Skeletal muscle tissue (tissue), 4 donors: ENCODE measurements around the gene RSL24D1. TPM values are rescaled to one million over a fixed set of nuclear protein-coding genes. Genes with fewer than 3 reads are reported as not detected.
"Not testable (repeated sequence)": the region's sequence is repeated elsewhere in the genome, so short reads cannot be mapped to it uniquely, and the experiment has no call there.

Experiments
- H3K27ac ChIP-seq: one replicate; pipeline ENCODE4 v1.7.0; 2013; ENCODE audit warnings: mild to moderate bottlenecking, low read depth, low read length, inconsistent platforms
- H3K27me3 ChIP-seq, 3 donors: one replicate each; pipeline ENCODE4 v1.7.0; 2013; ENCODE audit warnings: low read length in 3 of 3; ENCODE audit not compliant: control insufficient read depth in 3 of 3, insufficient read depth in 3 of 3
- H3K36me3 ChIP-seq, 3 donors: one replicate each; pipeline ENCODE4 v1.7.0; 2013; ENCODE audit warnings: low read length in 3 of 3; ENCODE audit not compliant: control insufficient read depth in 3 of 3, insufficient read depth in 3 of 3
- H3K4me1 ChIP-seq, 3 donors: one replicate each; pipeline ENCODE4 v1.7.0; 2013; ENCODE audit warnings: low read length in 3 of 3, mild to moderate bottlenecking in 3 of 3; ENCODE audit not compliant: control insufficient read depth in 3 of 3, insufficient read depth in 3 of 3
- H3K4me3 ChIP-seq, 3 donors: one replicate each; pipeline ENCODE4 v1.7.0; 2013; ENCODE audit warnings: low read length in 3 of 3
- H3K9ac ChIP-seq, 3 donors: one replicate each; pipeline ENCODE4 v1.7.0; 2013; ENCODE audit warnings: low read length in 3 of 3, mild to moderate bottlenecking in 3 of 3, moderate library complexity in 2 of 3, low read depth in 1 of 3
- H3K9me3 ChIP-seq, 3 donors: one replicate each; pipeline ENCODE4 v1.7.0; 2013; ENCODE audit warnings: low read length in 3 of 3; ENCODE audit not compliant: control insufficient read depth in 3 of 3
- total RNA-seq: library from RNA; depleted of rRNA; stranded (reverse); fragments of >200 nt; gene quantifications from one replicate; pipeline ENCODE4 v1.2.3, GENCODE V29; 2014
- donor health status: Osteomylitis.

RSL24D1 gene
- total RNA-seq, 1 donor from 2014 or later: 69.4 TPM

DNA sequence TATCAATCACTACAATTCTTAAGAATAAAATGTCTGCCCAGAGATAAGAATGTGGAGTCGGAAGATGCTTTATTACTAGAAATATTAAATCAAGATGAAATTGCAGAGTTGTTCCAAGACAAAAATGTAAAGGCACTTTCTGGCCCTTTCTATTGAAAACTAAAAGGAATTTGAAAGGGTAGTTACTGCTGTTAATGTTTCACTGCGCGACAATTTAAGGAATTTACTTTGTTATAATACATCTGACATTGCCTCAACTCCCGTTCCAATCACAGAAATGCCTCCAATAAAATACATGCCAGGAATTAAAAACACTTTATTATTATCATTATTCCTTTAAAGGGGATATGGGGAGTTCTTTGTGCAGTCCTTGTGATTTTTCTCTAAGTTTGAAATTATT lies 26.4 kb downstream of the RSL24D1 start:
- Histone ChIP-seq H3K27me3 (no peaks in the 10 kb centered on the region), H3K9ac (no peak overlapping the region), H3K4me1 (no peaks in the 10 kb centered on the region), H3K36me3 (no peaks in the 10 kb centered on the region), H3K4me3 (no peak overlapping the region), H3K27ac (no peak overlapping the region), H3K9me3 (no peaks in the 10 kb centered on the region)

GRCh38 chr15:55168350-55168974 lies 28.3 kb downstream of the RSL24D1 start:
- Histone ChIP-seq H3K36me3 (no peaks in the 10 kb centered on the region), H3K9ac (no peak overlapping the region), H3K9me3 (no peaks in the 10 kb centered on the region), H3K4me1 (no peaks in the 10 kb centered on the region), H3K4me3 (no peak overlapping the region), H3K27ac (no peak overlapping the region), H3K27me3 (no peaks in the 10 kb centered on the region)

DNA sequence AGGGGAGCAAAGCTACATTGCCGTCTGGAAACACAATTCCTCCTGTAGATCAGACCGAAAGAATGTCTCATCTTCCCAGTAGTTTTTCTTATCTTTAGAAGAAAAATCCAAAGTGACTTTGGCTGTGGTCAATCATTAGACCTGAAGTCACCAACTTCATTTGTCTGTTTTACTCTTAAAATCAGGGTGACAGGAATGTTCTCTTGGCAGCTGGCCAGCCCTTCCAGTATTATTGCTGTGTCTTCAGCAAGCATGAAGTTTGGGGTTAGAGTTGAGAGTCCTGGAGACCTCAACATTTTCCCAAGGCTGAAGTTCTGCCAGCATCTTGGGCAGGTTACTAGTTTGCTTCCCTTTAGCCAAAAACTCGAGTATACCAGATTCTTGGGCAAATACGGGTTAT lies 32.5 kb downstream of the RSL24D1 start:
- H3K27me3 ChIP-seq: no peaks in the 10 kb centered on the region
- H3K4me1 ChIP-seq: no peaks in the 10 kb centered on the region
- no peaks in the 10 kb centered on the region for H3K36me3 ChIP-seq
- no peak overlapping the region for H3K4me3 ChIP-seq
- peaks cover 0 to 4% (median 0%) of the 10 kb centered on the region in 3 donors for H3K9me3 ChIP-seq
- no peak overlapping the region for H3K27ac ChIP-seq
- H3K9ac ChIP-seq: no peak overlapping the region

DNA sequence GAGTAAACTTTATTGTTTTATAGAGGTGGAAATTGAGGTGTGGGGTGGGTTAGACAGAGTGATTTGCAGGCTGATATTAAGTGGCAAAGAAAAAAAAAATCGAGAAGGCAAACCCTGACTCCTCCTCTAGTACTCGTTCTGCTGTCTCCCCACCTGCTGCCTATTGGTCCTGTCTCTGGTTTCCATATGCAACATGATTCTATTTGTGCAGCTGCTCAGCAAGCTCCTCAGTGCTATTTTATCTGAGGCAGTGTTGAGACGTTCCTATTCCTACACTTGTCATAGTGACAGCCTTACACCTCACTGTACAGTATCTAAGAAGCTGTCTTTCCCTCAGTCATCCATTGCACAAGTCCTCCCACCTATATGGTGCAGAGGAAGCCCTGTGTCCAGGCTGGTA lies 45.1 kb downstream of the RSL24D1 start:
- no peaks in the 10 kb centered on the region for H3K4me1 ChIP-seq
- no peaks in the 10 kb centered on the region for H3K9me3 ChIP-seq
- no peak overlapping the region for H3K9ac ChIP-seq
- H3K27ac ChIP-seq: no peak overlapping the region
- no peaks in the 10 kb centered on the region for H3K36me3 ChIP-seq
- no peak overlapping the region for H3K4me3 ChIP-seq
- no peaks in the 10 kb centered on the region for H3K27me3 ChIP-seq

- not testable (repeated sequence) for H3K27ac ChIP-seq, H3K36me3 ChIP-seq, H3K9me3 ChIP-seq, H3K4me3 ChIP-seq, H3K4me1 ChIP-seq, H3K9ac ChIP-seq, H3K27me3 ChIP-seq
Measured at GRCh38 chr15:55143132-55143531, 53.6 kb downstream of the RSL24D1 start.

GRCh38 chr15:55133972-55134371 lies 62.8 kb downstream of the RSL24D1 start:
- Histone ChIP-seq H3K9me3 (peaks cover 0 to 9% (median 0%) of the 10 kb centered on the region in 3 donors), H3K27ac (no peak overlapping the region), H3K9ac (no peak overlapping the region), H3K4me1 (no peaks in the 10 kb centered on the region), H3K27me3 (no peaks in the 10 kb centered on the region), H3K4me3 (no peak overlapping the region), H3K36me3 (no peaks in the 10 kb centered on the region)

DNA sequence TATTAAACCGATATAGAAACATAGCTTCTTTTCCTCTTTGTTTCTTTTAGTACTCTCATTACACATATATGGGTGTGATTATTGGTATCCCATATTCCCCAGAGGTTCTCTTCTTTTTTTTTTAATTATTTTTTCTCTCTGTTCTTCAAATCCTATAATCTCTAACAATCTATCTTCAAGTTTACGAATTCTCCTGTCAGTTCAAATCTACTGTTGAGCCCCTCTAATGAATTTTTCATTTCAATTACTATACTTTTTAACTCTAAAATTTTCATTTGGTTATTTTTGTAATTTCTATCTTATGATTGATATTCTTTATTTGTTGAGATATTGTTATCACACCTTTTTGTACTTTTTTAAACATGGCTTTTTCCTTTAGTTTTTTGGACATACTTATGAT lies 64.1 kb downstream of the RSL24D1 start:
- Histone ChIP-seq H3K9me3 (peaks cover 0 to 9% (median 0%) of the 10 kb centered on the region in 3 donors), H3K27me3 (no peaks in the 10 kb centered on the region)

More for the DNA sequence above, 64.1 kb downstream of the RSL24D1 start:
- Histone ChIP-seq H3K4me3 (no peak overlapping the region), H3K9ac (no peak overlapping the region), H3K4me1 (no peaks in the 10 kb centered on the region), H3K27ac (no peak overlapping the region), H3K36me3 (no peaks in the 10 kb centered on the region)

Other genes with a start within 250 kb of the RSL24D1 start
- gene RAB27A, start 92.9 kb upstream of the RSL24D1 start, total RNA-seq: 3.7 TPM
- gene PIGBOS1, start 122.2 kb upstream of the RSL24D1 start, total RNA-seq: 6.8 TPM
- 5.2 TPM for gene PIGB, start 122.3 kb upstream of the RSL24D1 start, total RNA-seq
- gene CCPG1, start 211.4 kb upstream of the RSL24D1 start, total RNA-seq: 12.5 TPM
- gene PIERCE2, start 211.6 kb upstream of the RSL24D1 start, total RNA-seq: 0.52 TPM